ENCODE measurements around the gene SMARCAD1. TPM values are rescaled to one million over a fixed set of nuclear protein-coding genes. Genes with fewer than 3 reads are reported as not detected.

Gene SMARCAD1
- polyA plus RNA-seq, 4 donors, result 5.4 to 30.3 (median 8.8) TPM

- Histone ChIP-seq H3K9me3 (ENCODE audit: control insufficient read depth in 2 of 2, insufficient read depth in 1 of 2, low read depth in 1 of 2, low read length in 1 of 2) (no peaks in the 10 kb centered on the region), H3K4me3 (ENCODE audit: low read depth in 1 of 3, low read length in 3 of 3) (no peak overlapping the region), H3K27me3 (ENCODE audit: control insufficient read depth in 3 of 3, insufficient read depth in 3 of 3, low read length in 3 of 3) (no peaks in the 10 kb centered on the region), H3K4me1 (ENCODE audit: control insufficient read depth in 3 of 3, insufficient read depth in 2 of 3, low read depth in 1 of 3, low read length in 2 of 3) (no peaks in the 10 kb centered on the region), H3K36me3 (ENCODE audit: control insufficient read depth in 3 of 3, insufficient read depth in 2 of 3, low read depth in 1 of 3, low read length in 3 of 3) (peaks cover 0 to 10% (median 3%) of the 10 kb centered on the region in 3 donors), H3K27ac (ENCODE audit: low read depth in 1 of 3, low read length in 2 of 3) (no peak overlapping the region)
- DNase-seq (no peak), FAIRE-seq (no peak)
- 88 to 93% (median 92%) methylated on average over 5 of the region's 5 CpGs for WGBS, 3 donors
These were observed 54.7 kb downstream of the SMARCAD1 start for GRCh38 chr4:94262163-94263016.

- Histone ChIP-seq H3K36me3 (ENCODE audit: control insufficient read depth in 3 of 3, insufficient read depth in 2 of 3, low read depth in 1 of 3, low read length in 3 of 3) (peaks cover 0 to 4% (median 1%) of the 10 kb centered on the region in 3 donors), H3K4me1 (ENCODE audit: control insufficient read depth in 3 of 3, insufficient read depth in 2 of 3, low read depth in 1 of 3, low read length in 2 of 3) (no peaks in the 10 kb centered on the region), H3K27me3 (ENCODE audit: control insufficient read depth in 3 of 3, insufficient read depth in 3 of 3, low read length in 3 of 3) (no peaks in the 10 kb centered on the region), H3K27ac (ENCODE audit: low read depth in 1 of 3, low read length in 2 of 3) (no peak overlapping the region), H3K9me3 (ENCODE audit: control insufficient read depth in 2 of 2, insufficient read depth in 1 of 2, low read depth in 1 of 2, low read length in 1 of 2) (no peaks in the 10 kb centered on the region), H3K4me3 (ENCODE audit: low read depth in 1 of 3, low read length in 3 of 3) (no peak overlapping the region)
- 92 to 97% (median 96%) methylated on average over 4 of the region's 4 CpGs for WGBS, 3 donors
- DNase-seq, result no peak
- FAIRE-seq, result no peak
These were observed 59.4 kb downstream of the SMARCAD1 start for GRCh38 chr4:94267037-94267436.

GRCh38 chr4:94271248-94271647 is 63.6 kb downstream of the SMARCAD1 start:
- Histone ChIP-seq H3K9me3 (ENCODE audit: control insufficient read depth in 2 of 2, insufficient read depth in 1 of 2, low read depth in 1 of 2, low read length in 1 of 2) (no peaks in the 10 kb centered on the region), H3K4me1 (ENCODE audit: control insufficient read depth in 3 of 3, insufficient read depth in 2 of 3, low read depth in 1 of 3, low read length in 2 of 3) (no peaks in the 10 kb centered on the region), H3K4me3 (ENCODE audit: low read depth in 1 of 3, low read length in 3 of 3) (no peak overlapping the region), H3K27ac (ENCODE audit: low read depth in 1 of 3, low read length in 2 of 3) (no peak overlapping the region), H3K36me3 (ENCODE audit: control insufficient read depth in 3 of 3, insufficient read depth in 2 of 3, low read depth in 1 of 3, low read length in 3 of 3) (peaks cover 1 to 12% (median 4%) of the 10 kb centered on the region in 3 donors), H3K27me3 (ENCODE audit: control insufficient read depth in 3 of 3, insufficient read depth in 3 of 3, low read length in 3 of 3) (no peaks in the 10 kb centered on the region)
- 49 to 81% (median 79%) methylated on average over 2 of the region's 2 CpGs for WGBS, 3 donors
- no peak for DNase-seq
- no peak for FAIRE-seq

GRCh38 chr4:94274912-94275311 is 67.2 kb downstream of the SMARCAD1 start:
- Histone ChIP-seq H3K36me3 (ENCODE audit: control insufficient read depth in 3 of 3, insufficient read depth in 2 of 3, low read depth in 1 of 3, low read length in 3 of 3) (peaks cover 0 to 15% (median 4%) of the 10 kb centered on the region in 3 donors), H3K4me1 (ENCODE audit: control insufficient read depth in 3 of 3, insufficient read depth in 2 of 3, low read depth in 1 of 3, low read length in 2 of 3) (no peaks in the 10 kb centered on the region), H3K9me3 (ENCODE audit: control insufficient read depth in 2 of 2, insufficient read depth in 1 of 2, low read depth in 1 of 2, low read length in 1 of 2) (no peaks in the 10 kb centered on the region), H3K27ac (ENCODE audit: low read depth in 1 of 3, low read length in 2 of 3) (no peak overlapping the region), H3K4me3 (ENCODE audit: low read depth in 1 of 3, low read length in 3 of 3) (no peak overlapping the region), H3K27me3 (ENCODE audit: control insufficient read depth in 3 of 3, insufficient read depth in 3 of 3, low read length in 3 of 3) (no peaks in the 10 kb centered on the region)
- DNase-seq (no peak), FAIRE-seq (no peak)
- WGBS, 3 donors, result 94 to 98% (median 96%) methylated on average over 3 of the region's 3 CpGs

- Histone ChIP-seq H3K4me1 (ENCODE audit: control insufficient read depth in 3 of 3, insufficient read depth in 2 of 3, low read depth in 1 of 3, low read length in 2 of 3) (no peaks in the 10 kb centered on the region), H3K27ac (ENCODE audit: low read depth in 1 of 3, low read length in 2 of 3) (no peak overlapping the region), H3K4me3 (ENCODE audit: low read depth in 1 of 3, low read length in 3 of 3) (no peak overlapping the region), H3K36me3 (ENCODE audit: control insufficient read depth in 3 of 3, insufficient read depth in 2 of 3, low read depth in 1 of 3, low read length in 3 of 3) (peaks cover 0 to 16% (median 4%) of the 10 kb centered on the region in 3 donors), H3K27me3 (ENCODE audit: control insufficient read depth in 3 of 3, insufficient read depth in 3 of 3, low read length in 3 of 3) (no peaks in the 10 kb centered on the region), H3K9me3 (ENCODE audit: control insufficient read depth in 2 of 2, insufficient read depth in 1 of 2, low read depth in 1 of 2, low read length in 1 of 2) (no peaks in the 10 kb centered on the region)
- DNase-seq, result no peak
- WGBS, 3 donors, result 96 to 99% (median 97%) methylated on average over 7 of the region's 7 CpGs
- no peak for FAIRE-seq
These were observed 68.5 kb downstream of the SMARCAD1 start for GRCh38 chr4:94276204-94276603.

- Histone ChIP-seq H3K4me1 (ENCODE audit: control insufficient read depth in 3 of 3, insufficient read depth in 2 of 3, low read depth in 1 of 3, low read length in 2 of 3) (no peaks in the 10 kb centered on the region), H3K4me3 (ENCODE audit: low read depth in 1 of 3, low read length in 3 of 3) (no peak overlapping the region), H3K9me3 (ENCODE audit: control insufficient read depth in 2 of 2, insufficient read depth in 1 of 2, low read depth in 1 of 2, low read length in 1 of 2) (no peaks in the 10 kb centered on the region), H3K36me3 (ENCODE audit: control insufficient read depth in 3 of 3, insufficient read depth in 2 of 3, low read depth in 1 of 3, low read length in 3 of 3) (peaks cover 0 to 23% (median 4%) of the 10 kb centered on the region in 3 donors), H3K27ac (ENCODE audit: low read depth in 1 of 3, low read length in 2 of 3) (no peak overlapping the region), H3K27me3 (ENCODE audit: control insufficient read depth in 3 of 3, insufficient read depth in 3 of 3, low read length in 3 of 3) (no peaks in the 10 kb centered on the region)
- 51 to 69% (median 52%) methylated on average over 3 of the region's 3 CpGs for WGBS, 3 donors
- FAIRE-seq (no peak), DNase-seq (peak in 1 of 2 donors; percentile 24)
These were observed 69.9 kb downstream of the SMARCAD1 start for GRCh38 chr4:94277534-94277933.

GRCh38 chr4:94278781-94279180 is 71.1 kb downstream of the SMARCAD1 start:
- Histone ChIP-seq H3K36me3 (ENCODE audit: control insufficient read depth in 3 of 3, insufficient read depth in 2 of 3, low read depth in 1 of 3, low read length in 3 of 3) (peaks cover 0 to 23% (median 3%) of the 10 kb centered on the region in 3 donors), H3K27me3 (ENCODE audit: control insufficient read depth in 3 of 3, insufficient read depth in 3 of 3, low read length in 3 of 3) (no peaks in the 10 kb centered on the region), H3K4me3 (ENCODE audit: low read depth in 1 of 3, low read length in 3 of 3) (no peak overlapping the region), H3K27ac (ENCODE audit: low read depth in 1 of 3, low read length in 2 of 3) (no peak overlapping the region), H3K4me1 (ENCODE audit: control insufficient read depth in 3 of 3, insufficient read depth in 2 of 3, low read depth in 1 of 3, low read length in 2 of 3) (no peaks in the 10 kb centered on the region), H3K9me3 (ENCODE audit: control insufficient read depth in 2 of 2, insufficient read depth in 1 of 2, low read depth in 1 of 2, low read length in 1 of 2) (no peaks in the 10 kb centered on the region)
- FAIRE-seq, result no peak
- DNase-seq, result no peak
- WGBS, 3 donors, result 96 to 100% (median 98%) methylated on average over 2 of the region's 2 CpGs

- DNase-seq (no peak), FAIRE-seq (no peak)
- no peaks in the 10 kb centered on the region for H3K9me3 ChIP-seq (ENCODE audit: control insufficient read depth in 2 of 2, insufficient read depth in 1 of 2, low read depth in 1 of 2, low read length in 1 of 2)
- 52 to 63% (median 60%) methylated on average over 1 of the region's 1 CpG for WGBS, 3 donors
- H3K36me3 ChIP-seq (ENCODE audit: control insufficient read depth in 3 of 3, insufficient read depth in 2 of 3, low read depth in 1 of 3, low read length in 3 of 3), result peaks cover 2 to 23% (median 3%) of the 10 kb centered on the region in 3 donors
- H3K27me3 ChIP-seq (ENCODE audit: control insufficient read depth in 3 of 3, insufficient read depth in 3 of 3, low read length in 3 of 3), result no peaks in the 10 kb centered on the region
- H3K4me1 ChIP-seq (ENCODE audit: control insufficient read depth in 3 of 3, insufficient read depth in 2 of 3, low read depth in 1 of 3, low read length in 2 of 3), result no peaks in the 10 kb centered on the region
- H3K4me3 ChIP-seq (ENCODE audit: low read depth in 1 of 3, low read length in 3 of 3), result no peak overlapping the region
- no peak overlapping the region for H3K27ac ChIP-seq (ENCODE audit: low read depth in 1 of 3, low read length in 2 of 3)
These were observed 77.2 kb downstream of the SMARCAD1 start for GRCh38 chr4:94284889-94285288.

All from small intestine (tissue), 7 donors.